Measurements from ENCODE around the gene SYT2.
"Not testable (repeated sequence)": the region's sequence is repeated elsewhere in the genome, so short reads cannot be mapped to it uniquely, and the experiment has no call there.

Gene SYT2

DNA sequence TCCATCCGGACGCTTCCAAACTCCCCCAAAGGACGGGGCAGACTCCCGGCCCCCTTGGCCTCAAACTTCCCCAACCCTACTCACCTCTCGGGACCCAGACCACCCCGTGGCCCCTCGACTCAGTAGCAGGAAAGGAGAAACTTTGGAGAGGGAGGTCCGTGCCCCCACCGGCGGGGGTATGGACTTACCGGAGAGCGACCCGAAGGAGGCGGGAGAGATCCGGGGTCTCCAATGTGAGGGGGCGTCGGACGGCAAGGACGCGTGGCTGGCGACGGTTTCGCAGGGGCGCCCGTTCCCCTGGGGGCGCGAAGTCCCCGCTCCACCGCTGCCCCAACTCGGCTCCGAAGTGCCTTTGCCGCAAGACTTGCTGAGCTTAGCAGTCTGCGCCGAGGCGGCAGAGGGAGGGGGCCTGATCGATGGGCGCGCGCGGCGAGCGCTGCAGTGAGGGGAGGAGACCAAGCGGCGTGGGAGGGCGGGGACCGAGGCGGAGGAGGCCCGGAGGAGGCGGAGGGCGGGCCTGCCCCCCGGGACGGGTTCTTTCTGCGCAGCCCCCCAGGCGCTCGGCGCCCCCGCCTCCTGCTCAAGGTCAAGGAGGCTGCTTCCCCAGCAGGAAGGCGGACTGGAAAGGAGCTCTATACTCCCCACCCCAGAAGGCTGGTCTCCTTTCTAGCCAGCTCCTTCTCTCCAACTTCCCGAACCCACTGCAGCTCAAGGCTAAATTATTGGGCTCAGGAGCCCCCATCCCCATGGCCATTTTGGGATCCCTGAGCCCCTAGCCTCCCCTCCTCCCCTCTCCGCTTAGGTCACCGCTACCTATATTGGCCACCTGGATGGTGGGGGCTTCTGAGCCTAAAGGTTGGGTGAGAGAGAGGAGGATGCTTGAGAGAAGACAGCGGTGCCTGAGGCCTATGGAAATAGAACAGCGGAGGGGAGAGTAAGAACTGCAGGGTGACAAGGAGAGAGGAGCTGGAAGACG, at the start of gene SYT2:
Gene SYT2, minus strand, starts transcription at position 385 of the 976 bp plus-strand sequence. CDS start 104,682 bp downstream, outside the sequence.
- DNase-seq = peak; percentile 70

DNA sequence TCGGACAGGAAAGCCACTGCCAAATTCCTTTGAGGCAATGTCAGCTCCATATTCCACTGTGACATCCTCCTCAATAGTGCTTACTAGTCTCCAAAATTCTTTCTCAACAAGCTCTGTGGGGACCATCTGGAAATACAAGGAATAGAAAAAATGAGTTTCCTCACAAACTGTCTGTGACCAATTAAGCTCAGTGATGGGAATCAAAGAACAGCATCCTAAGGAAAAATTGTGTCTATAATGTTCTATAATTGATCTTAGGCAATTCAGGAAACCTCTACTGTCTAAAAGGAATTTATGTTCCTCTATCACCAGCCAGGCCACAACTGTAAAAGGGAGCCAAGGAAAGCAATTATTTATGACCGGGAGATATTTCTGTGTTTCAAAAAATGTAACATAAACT, 46.1 kb upstream of the SYT2 start:
- DNase-seq = no peak

DNA sequence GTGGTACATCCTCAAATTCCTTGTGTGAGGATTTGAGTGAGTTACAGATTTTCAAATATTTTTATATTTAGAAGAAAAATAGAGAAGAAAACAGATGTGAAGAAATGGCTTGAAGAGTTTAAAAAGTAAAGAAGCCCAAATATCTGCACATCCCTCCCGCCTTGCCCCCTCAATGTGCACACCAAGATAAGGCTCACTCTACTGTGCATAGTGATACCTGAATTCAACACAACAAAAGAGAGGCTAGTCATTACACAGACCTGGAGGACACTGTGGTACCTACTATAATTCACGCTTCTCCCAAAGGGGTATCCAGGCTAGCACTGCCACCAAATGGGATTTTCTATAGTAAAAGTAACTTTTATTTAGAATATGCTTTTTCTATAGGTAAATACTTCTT, 44.0 kb upstream of the SYT2 start:
- DNase-seq = no peak

DNA sequence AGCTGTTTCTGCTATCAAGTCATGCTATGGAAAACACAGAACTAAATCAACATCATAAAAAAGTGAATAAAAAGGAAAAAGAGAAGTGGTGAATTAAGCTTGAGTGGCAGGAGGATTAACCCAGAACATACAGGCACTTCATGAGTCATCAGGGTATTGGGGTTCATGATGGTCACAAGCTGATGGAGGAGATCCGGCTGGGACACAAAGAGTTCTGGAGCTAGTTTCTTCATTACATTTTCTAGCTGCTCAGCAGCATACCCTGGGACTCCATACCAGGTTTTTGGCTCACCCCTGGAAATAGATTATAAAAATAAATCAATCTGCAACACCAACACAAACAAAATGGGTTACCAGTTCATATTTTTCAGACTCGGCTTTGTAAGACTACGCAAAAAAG, 42.5 kb upstream of the SYT2 start:
- no peak for DNase-seq

DNA sequence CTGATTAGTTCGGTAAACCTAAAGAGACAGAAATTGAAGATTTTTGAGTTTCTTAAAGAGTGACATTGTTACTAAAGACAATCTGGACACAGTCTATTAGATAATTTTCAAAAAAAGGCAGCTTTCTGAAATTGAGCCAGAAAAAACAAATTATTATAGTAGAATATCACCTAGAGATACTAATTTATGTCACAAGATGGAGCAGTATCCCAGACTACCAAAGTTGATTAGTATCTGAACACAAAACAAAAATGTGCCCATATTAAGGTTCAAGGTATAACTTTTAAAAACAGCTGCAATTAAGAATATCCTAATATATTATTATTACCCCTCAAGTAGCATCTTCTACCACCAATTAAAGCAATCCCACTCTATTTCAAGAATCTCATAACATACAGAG, 40.5 kb upstream of the SYT2 start:
- DNase-seq = no peak

DNA sequence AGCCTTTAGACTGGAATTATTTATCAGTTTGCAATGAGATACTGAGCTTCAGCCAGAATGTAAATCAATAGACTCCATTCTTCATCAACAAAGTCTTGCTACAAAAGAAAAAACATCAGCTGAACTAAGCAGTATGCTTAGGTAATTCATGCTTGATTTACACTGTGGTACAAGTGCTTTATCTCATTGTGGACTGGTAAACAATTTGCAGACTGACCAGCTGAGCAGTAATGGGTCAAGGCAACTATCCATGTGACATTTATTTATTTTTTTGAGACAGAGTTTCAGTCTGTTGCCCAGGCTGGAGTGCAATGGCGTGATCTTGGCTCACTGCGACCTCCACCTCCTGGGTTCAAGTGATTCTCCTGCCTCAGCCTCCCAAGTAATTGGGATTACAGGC, 39.8 kb upstream of the SYT2 start:
- DNase-seq = no peak

DNA sequence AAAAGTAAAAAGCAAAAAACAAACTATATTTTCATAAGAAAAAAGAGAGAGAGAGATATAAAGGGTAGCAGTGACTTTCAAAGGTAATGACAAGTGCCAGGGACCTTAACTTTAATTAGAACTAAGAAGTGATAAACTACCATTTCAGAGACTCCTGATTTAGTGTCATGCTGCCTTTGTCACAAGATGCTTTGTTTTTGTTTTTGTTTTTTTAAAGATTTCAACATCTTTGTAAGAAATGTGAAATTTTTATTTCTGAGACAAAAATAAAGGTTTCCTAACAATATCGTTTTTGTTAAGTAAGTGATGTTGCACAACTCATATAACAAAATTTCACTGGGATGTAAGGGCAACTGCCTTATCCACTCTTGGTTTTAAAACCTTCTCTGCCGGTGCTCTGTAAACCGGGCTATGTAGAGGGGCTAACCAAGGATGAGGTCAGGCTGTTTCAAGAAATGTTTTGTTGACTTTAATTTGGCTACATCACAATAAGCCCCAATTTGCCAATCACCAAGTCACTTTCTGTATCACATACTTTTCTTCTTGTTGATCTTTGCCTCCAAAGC, 35.2 kb upstream of the SYT2 start:
- no peak for DNase-seq

DNA sequence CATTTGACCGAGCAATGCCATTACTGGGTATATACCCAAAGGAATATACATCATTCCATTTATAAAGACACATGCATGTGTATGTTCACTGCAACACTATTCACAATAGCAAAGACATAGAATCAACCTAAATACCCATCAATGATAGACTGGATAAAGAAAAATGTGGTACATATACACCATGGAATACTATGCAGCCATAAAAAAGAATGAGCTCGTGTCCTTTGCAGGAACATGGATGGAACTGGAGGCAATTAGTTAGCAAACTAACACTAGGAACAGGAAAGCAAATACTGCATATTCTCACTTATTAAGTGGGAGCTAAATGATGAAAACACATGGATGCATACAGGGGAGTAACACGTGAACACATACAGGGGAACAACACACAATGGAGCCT, 34.5 kb upstream of the SYT2 start:
- not testable (repeated sequence) for DNase-seq

DNA sequence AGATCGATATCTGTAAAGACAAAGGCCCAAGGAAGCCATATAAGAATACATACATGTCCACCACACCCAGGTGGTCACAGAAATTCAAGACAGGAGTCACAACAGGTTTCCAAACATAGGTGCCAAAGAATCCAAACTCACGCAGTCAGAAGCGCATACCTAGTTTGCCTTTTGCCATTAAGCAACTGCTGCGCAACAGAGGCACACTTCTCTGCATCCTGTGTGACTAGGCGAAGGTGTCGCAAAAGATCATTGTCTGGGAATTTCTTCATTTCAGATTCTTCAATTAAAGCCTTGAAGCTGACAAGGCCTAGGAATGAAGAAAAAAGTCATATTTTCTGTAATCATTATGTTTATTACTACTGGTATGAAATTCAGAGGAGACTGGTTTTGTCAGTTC, 32.2 kb upstream of the SYT2 start:
- DNase-seq = no peak

DNA sequence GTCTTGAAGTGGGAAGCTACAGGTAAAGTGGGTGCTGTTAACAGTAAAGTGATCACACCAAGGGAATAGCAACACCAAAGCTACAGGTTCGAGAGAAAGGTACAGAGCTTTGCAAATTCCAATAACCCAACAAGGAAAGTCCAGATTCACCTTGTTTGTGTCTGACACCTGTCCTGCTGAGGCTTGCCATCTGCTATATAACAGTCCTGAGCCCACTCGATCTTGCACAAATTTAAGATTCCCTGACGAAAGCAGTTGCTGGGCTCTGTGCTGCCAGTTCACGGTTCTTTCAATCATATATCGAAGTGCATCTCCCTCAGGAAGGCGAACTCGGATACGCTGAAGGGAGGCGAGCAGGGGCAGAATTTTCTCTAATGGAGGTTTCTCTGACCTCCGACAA, 23.0 kb upstream of the SYT2 start:
- no peak for DNase-seq

DNA sequence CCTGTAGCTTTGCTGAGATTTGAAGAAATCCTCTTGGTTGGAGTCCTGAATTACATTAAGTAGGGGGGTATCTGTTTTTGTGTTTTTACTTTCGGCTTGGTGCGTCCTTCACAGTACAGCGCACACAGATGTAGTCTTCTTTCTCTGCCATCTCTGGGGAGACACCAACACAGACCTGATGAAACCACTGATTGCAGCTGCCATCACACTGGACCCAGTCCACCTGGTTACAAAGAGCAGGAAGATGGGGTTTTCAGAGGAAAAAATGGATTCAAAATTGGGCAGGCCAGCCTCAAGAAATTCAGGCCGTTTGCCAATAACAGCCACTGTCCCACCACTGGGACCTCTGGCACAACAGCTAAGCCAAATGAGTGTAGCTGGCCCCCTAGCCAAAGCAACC, 18.7 kb upstream of the SYT2 start:
- no peak for DNase-seq

DNA sequence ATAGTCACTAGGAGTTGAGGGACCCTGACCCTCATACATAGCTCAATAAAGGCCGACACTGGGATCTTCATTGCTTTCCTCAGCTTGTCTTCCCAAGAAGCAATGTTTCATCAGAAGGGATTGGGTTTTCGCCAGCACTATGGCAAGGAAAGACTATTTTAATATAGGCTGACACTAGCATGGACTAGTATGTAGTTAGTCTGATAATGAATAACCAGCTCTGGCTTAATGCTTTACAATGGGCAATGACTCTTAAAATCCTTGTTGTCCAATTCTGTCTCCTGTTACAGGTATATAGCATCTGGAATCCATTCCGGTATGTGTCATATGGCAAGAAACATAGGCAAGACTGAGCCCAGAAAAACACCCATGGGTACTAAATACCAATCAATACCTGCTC, 15.3 kb upstream of the SYT2 start:
- no peak for DNase-seq

DNA sequence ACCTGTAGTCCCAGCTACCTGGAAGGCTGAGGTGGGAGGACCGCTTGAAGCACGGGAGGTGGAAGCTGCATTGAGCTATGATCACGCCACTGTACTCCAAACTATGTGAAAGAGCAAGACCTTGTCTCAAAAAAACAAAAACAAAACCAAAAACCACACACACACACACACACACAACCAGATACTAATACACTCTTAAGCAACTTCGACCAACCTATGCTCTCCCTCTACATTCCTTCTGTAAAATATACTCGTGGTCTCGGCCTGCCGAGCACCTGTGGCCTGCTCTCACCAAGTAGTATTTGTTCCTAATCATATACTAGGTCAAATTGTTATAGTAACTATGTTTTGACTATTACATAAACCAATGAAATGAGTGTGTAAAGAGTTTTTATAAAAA, 13.5 kb upstream of the SYT2 start:
- no peak for DNase-seq

DNA sequence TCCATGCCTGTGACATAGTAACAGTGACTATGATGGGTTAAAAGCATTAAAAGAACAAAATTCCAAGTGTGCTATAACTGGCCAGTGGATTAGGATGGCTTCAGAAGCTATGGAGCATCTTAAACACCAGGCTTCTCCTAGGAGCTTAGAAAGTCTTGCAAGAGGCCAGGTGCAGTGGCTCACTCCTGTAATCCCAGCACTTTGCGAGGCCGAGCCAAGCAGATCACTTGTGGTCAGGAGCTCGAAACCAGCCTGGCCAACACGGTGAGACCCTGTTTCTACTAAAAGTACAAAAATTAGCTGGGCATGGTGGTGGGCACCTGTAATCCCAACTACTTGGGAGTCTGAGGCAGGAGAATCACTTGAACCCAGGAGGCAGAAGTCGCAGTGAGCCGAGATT, 12.8 kb upstream of the SYT2 start:
- DNase-seq = not testable (repeated sequence)

DNA sequence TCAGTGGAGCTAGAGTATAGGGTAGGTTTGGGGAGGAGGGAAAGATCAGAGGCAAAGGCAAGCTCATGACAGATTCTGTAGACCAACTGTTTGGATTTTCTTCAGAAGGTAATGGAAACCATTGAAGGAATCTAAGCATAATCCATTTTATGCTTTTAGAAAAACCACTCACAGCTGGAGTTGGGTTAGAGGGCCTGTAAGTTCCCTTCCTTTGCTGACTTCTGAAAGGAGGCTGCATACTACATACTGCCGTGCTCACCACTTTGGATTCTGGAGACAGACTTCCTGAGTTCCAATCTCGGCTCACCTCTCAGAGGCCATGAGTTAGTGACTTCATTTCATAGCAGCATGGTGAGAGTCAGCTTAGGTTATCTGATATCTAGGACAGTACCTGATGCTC, 6.4 kb upstream of the SYT2 start:
- no peak for DNase-seq

DNA sequence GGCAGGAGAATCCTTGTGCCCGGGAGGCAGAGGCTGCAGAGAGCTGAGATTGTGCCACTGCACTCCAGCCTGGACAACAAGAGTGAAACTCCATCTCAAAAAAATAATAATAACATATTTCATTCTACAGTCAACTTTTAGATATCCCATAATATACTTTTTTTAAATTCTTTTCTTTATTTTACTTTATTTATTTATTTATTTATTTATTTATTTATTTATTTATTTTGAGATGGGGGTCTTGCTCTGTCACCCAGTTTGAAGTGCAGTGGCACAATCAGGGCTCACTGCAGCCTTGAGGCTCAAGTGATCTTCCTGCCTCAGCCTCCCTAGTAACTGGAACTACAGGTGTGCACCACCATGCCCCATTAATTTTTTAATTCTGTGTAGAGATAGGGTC, 3.9 kb upstream of the SYT2 start:
- DNase-seq = not testable (repeated sequence)

DNA sequence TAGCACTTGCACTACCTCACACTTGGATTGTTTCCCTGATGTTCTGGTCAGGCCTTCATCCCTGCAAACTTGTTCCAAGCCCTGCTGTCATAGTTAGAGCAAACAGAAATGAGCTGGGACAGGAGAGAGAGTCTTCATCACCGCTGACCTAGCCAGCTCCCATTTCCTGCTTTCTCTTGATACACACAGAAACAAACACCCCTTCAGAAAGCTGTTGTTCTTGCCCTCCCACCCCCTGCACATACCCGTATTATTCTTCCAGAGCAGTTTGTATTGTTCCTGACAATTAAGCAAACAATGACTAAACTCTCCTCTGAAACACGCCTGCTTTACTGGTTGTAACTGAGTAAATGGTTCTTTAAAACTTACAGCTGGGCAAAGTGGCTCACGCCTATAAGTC, 2.9 kb upstream of the SYT2 start:
- DNase-seq = peak; percentile 49

DNA sequence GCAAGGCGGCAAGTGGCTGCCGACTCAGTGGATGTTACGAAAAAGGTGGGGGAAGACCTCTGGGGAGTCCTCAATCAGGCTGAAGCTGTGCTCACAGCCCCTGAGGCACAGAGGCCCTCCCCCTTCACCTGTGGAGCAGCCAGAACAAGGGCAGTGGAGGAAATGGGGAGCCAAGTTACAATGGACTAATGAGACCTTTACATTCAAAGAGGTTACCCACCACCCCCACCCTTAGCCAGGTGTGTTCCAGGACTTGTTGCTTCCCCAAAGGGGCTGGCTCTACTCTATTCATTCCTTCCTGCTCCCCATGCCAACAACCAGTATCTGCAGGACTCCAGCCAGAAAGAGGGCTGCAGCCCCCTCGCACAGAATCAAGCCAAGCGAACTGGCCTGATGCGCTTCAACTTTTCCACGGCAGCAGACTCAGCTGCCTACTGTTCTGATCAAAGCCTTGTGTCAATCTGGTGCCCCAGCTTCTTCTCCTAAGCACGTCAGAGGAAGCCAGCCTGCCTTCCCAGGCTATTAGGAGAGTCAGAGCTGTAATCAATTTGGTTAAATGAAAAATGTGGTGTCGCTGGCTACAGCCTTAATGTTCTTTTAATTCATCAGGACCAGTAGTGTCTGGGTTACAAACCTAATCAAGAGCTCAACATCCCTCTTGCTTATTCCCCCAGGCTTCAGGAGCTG, 1.8 kb upstream of the SYT2 start:
- DNase-seq = no peak

DNA sequence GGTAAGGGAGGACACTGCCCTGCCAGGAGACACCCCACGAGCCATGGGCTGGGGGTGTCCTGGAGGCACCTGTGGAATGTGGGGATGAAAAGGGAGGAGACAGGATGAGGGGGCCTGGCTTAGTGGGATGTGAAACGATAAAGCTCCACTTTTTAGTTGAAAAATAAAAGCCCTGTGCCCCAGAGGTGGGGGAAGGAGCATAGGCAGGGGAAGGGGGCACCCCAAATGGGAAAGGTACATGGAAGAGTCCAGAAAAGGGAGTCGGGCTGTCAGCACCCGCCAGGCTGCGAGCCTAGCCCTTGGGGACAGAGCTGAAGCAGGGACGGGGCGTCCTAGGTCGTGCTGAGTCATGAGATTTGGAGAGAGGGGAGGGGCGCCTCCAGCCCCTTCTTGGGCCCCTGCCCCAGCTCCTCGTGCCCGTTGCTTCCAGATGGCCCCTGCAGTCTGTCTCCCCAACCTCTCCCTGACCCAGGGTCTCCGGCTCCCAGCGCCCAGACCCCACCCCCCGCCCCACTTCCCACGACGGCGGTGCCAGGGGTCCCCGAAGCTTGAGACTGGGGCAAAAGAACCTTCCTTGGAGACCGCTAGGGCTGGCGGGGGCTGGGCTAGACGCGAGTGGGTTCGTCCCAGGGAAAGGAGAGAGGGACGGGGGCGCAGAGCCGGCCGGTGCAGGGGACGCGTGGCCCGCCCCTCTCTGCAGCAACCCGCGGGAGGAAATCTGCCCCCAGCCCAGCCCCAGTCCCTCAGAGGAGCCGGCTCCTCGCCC, 795 bp downstream of the SYT2 start:
- DNase-seq = no peak

DNA sequence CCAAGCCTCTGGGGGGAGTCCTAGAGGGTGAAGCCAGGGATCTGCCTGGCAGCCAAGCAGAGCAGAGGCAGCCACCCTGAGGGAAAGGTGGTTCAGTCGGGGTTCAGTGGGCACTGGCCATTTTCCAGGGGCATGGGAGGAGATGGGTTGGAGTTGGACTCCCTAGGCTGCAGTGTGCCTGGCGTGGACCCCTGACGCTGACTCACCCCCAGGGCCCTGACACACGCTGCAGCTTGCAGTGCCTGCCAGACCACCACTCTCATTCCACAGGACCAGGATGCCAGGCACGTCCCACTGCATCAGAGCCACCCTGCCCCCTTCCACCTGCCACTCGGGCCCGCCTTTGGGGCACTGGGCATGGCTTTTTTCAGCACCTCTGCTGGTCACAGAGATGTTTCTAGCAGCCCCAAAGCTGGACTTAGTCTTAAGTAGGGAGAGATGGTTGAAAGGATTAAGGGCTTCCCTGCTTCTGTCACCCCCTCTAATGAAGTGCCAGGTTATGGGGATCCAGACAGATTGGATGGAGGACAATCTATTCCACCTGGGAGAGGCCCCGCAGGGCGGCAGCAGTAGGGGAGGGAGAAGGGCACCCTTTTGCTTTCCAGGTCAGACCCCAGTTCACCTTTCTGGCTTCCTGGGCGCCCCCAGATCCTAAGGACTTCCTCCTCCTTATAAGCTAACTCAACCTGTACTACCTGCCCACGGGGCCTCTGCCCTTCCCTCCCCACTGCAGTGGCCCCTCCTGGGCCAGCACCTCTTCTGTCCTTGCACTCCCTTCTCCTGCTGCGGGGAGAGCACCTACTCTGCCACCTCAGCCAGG, 1.6 kb downstream of the SYT2 start:
- DNase-seq = no peak

DNA sequence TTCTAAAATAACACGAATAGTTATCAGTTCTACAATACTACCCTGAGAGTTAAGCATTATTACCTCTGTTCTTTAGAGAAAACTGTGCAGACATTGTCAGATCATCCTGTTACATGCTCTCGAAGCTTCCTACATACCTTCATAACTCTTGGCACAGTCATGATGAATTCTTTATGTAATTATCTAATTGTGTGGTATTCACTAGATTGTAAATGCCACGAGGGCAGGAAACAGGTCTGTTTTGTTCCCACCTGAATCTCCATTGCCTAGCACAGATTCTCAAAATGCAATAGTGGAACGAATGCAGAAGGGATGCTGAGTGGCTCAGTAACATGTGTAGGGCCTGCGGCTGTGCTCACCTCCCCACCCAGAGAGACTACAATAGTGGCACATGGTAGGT, 3.4 kb downstream of the SYT2 start:
- no peak for DNase-seq

DNA sequence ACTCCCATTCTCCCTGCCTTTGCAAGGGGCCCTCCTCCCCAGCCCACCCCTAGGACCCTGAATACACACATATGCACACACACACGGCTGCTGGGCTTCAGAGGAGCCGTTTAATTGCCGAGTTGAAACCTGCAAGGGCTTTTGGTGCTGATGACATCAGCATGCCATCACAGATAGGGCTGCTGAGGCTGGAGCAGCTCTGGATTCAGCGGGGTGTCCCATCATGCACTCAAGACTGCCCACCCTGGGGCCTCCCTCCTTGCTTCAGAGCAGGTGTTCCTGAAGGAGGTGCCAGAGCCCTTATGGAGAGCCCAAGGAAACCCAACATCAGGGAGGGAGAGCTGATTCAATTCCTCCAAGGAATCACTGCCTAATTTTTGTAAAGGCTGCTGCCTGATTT, 5.7 kb downstream of the SYT2 start:
- no peak for DNase-seq

Measured in NCI-H510A (cell line).